Large intestine (tissue), 3 donors: ENCODE results near the gene PRKCB. TPM values are rescaled to one million over a fixed set of nuclear protein-coding genes. Genes with fewer than 3 reads are reported as not detected.

Source experiments
- DNase-seq, 2 donors: peaks; one replicate each; pipeline versions ENCODE4 v3.0.0 to v3.0.0-alpha.2; 2013
- H3K27ac ChIP-seq: one replicate; pipeline ENCODE4 v1.5.1; 2013; ENCODE audit warnings: low read length
- H3K27me3 ChIP-seq: 2 replicates; pipeline ENCODE4 v1.6.1; 2013; ENCODE audit warnings: low read length; ENCODE audit not compliant: control insufficient read depth, insufficient read depth
- H3K36me3 ChIP-seq: 2 replicates; pipeline ENCODE4 v1.6.1; 2013; ENCODE audit warnings: low read length; ENCODE audit not compliant: control insufficient read depth, insufficient read depth
- H3K4me1 ChIP-seq: one replicate; pipeline ENCODE4 v1.6.1; 2013; ENCODE audit warnings: low read length; ENCODE audit not compliant: control insufficient read depth, insufficient read depth
- H3K4me3 ChIP-seq: one replicate; pipeline ENCODE4 v1.5.1; 2013; ENCODE audit warnings: low read length
- H3K9me3 ChIP-seq: one replicate; pipeline ENCODE4 v1.6.1; 2013; ENCODE audit warnings: mild to moderate bottlenecking, low read depth, low read length, moderate library complexity; ENCODE audit not compliant: control insufficient read depth
- WGBS: methylation state at CpG from one replicate; pipeline ENCODE4 v1.1.5; 2013; ENCODE audit warnings: low lambda C conversion rate; ENCODE audit not compliant: insufficient coverage; 5-methylcytosine and 5-hydroxymethylcytosine counted together
- polyA plus RNA-seq: library from polyadenylated mRNA; unstranded; fragments of 120-200 nt; gene quantifications from one replicate; pipeline ENCODE4 v1.2.1, GENCODE V29; 2013

The PRKCB gene
- polyA plus RNA-seq, 1 donor: 3.1 TPM

GRCh38 chr16:24188751-24189318, 353.1 kb downstream of the PRKCB start:
- no peaks in the 10 kb centered on the region for H3K36me3 ChIP-seq
- no peaks in the 10 kb centered on the region for H3K4me1 ChIP-seq
- WGBS: no CpG with 5 or more reads among the region's 6 CpGs
- H3K9me3 ChIP-seq: no peaks in the 10 kb centered on the region
- no peaks in the 10 kb centered on the region for H3K27me3 ChIP-seq
- DNase-seq: no peak
- no peak overlapping the region for H3K4me3 ChIP-seq
- H3K27ac ChIP-seq: no peak overlapping the region

GRCh38 chr16:24189941-24190340, 354.2 kb downstream of the PRKCB start:
- Histone ChIP-seq H3K9me3 (no peaks in the 10 kb centered on the region), H3K27ac (no peak overlapping the region), H3K27me3 (no peaks in the 10 kb centered on the region), H3K36me3 (no peaks in the 10 kb centered on the region), H3K4me3 (no peak overlapping the region), H3K4me1 (no peaks in the 10 kb centered on the region)
- DNase-seq: no peak
- WGBS: 80% methylated on average over 1 of the region's 3 CpGs

GRCh38 chr16:24191876-24192402, 356.2 kb downstream of the PRKCB start:
- H3K27me3 ChIP-seq: no peaks in the 10 kb centered on the region

GRCh38 chr16:24195221-24195620, 359.4 kb downstream of the PRKCB start:
- no peak overlapping the region for H3K4me3 ChIP-seq
- no peaks in the 10 kb centered on the region for H3K9me3 ChIP-seq
- no peaks in the 10 kb centered on the region for H3K4me1 ChIP-seq
- H3K27me3 ChIP-seq: no peaks in the 10 kb centered on the region
- no peak overlapping the region for H3K27ac ChIP-seq
- no peak for DNase-seq
- H3K36me3 ChIP-seq: no peaks in the 10 kb centered on the region
- 67% methylated on average over 1 of the region's 2 CpGs for WGBS

More at GRCh38 chr16:24191876-24192402, 356.2 kb downstream of the PRKCB start:
- Histone ChIP-seq H3K9me3 (no peaks in the 10 kb centered on the region), H3K27ac (no peak overlapping the region), H3K36me3 (no peaks in the 10 kb centered on the region), H3K4me3 (no peak overlapping the region), H3K4me1 (no peaks in the 10 kb centered on the region)
- DNase-seq: no peak
- 72% methylated on average over 2 of the region's 7 CpGs for WGBS

GRCh38 chr16:24198807-24199533, 363.2 kb downstream of the PRKCB start:
- Histone ChIP-seq H3K9me3 (no peaks in the 10 kb centered on the region), H3K4me1 (no peaks in the 10 kb centered on the region), H3K27ac (no peak overlapping the region), H3K4me3 (no peak overlapping the region), H3K27me3 (no peaks in the 10 kb centered on the region), H3K36me3 (no peaks in the 10 kb centered on the region)
- no CpG with 5 or more reads among the region's 4 CpGs for WGBS
- DNase-seq: no peak

GRCh38 chr16:24203675-24204074, 367.9 kb downstream of the PRKCB start:
- no CpG with 5 or more reads among the region's 4 CpGs for WGBS
- no peak for DNase-seq
- H3K27ac ChIP-seq: no peak overlapping the region
- no peak overlapping the region for H3K4me3 ChIP-seq
- H3K9me3 ChIP-seq: no peaks in the 10 kb centered on the region
- no peaks in the 10 kb centered on the region for H3K36me3 ChIP-seq
- no peaks in the 10 kb centered on the region for H3K4me1 ChIP-seq
- peaks cover 3% of the 10 kb centered on the region for H3K27me3 ChIP-seq

GRCh38 chr16:24204150-24204665, 368.4 kb downstream of the PRKCB start:
- Histone ChIP-seq H3K27me3 (peaks cover 3% of the 10 kb centered on the region), H3K9me3 (no peaks in the 10 kb centered on the region), H3K4me1 (no peaks in the 10 kb centered on the region), H3K36me3 (no peaks in the 10 kb centered on the region), H3K27ac (no peak overlapping the region), H3K4me3 (no peak overlapping the region)
- DNase-seq: no peak
- no CpG with 5 or more reads among the region's 2 CpGs for WGBS

- H3K27ac ChIP-seq: no peak overlapping the region
- 86% methylated on average over 1 of the region's 3 CpGs for WGBS
- no peak for DNase-seq
- no peaks in the 10 kb centered on the region for H3K9me3 ChIP-seq
- H3K36me3 ChIP-seq: no peaks in the 10 kb centered on the region
- H3K4me3 ChIP-seq: no peak overlapping the region
- peaks cover 3% of the 10 kb centered on the region for H3K27me3 ChIP-seq
- H3K4me1 ChIP-seq: no peaks in the 10 kb centered on the region
These were observed 371.1 kb downstream of the PRKCB start for GRCh38 chr16:24206926-24207325.

- no CpG with 5 or more reads among the region's 5 CpGs for WGBS
- Histone ChIP-seq H3K36me3 (no peaks in the 10 kb centered on the region), H3K9me3 (no peaks in the 10 kb centered on the region), H3K27ac (no peak overlapping the region), H3K27me3 (peaks cover 3% of the 10 kb centered on the region), H3K4me3 (no peak overlapping the region), H3K4me1 (no peaks in the 10 kb centered on the region)
- no peak for DNase-seq
These were observed 372.9 kb downstream of the PRKCB start for GRCh38 chr16:24208710-24209109.

- no peaks in the 10 kb centered on the region for H3K4me1 ChIP-seq
- no peaks in the 10 kb centered on the region for H3K27me3 ChIP-seq
- no CpG with 5 or more reads among the region's 3 CpGs for WGBS
- H3K36me3 ChIP-seq: no peaks in the 10 kb centered on the region
- no peak overlapping the region for H3K27ac ChIP-seq
- H3K9me3 ChIP-seq: no peaks in the 10 kb centered on the region
- no peak for DNase-seq
- no peak overlapping the region for H3K4me3 ChIP-seq
These were observed 379.2 kb downstream of the PRKCB start for GRCh38 chr16:24214992-24215391.
